Measurements from ENCODE around the gene B4GALT3. TPM values are rescaled to one million over a fixed set of nuclear protein-coding genes. Genes with fewer than 3 reads are reported as not detected.

Gene B4GALT3
- total RNA-seq, 3 donors from 2014 or later (not counting 1 experiment from before 2014, with no cell fraction given) = 58.4 to 62.2 (median 59.4) TPM

GRCh38 chr1:161182214-161182613 is 4.9 kb upstream of the B4GALT3 start:
- H3K4me3 Mint-ChIP-seq = peak overlapping the region; percentile 86
- no peaks in the 10 kb centered on the region for H3K9me3 Mint-ChIP-seq
- 50% methylated on average over 1 of the region's 1 CpG for WGBS (ENCODE audit: insufficient coverage)
- no peaks in the 10 kb centered on the region for H3K27me3 Mint-ChIP-seq (ENCODE audit: low read depth in 2 of 2)
- H3K36me3 ChIP-seq (ENCODE audit: control insufficient read depth, insufficient read depth, low read length) = no peaks in the 10 kb centered on the region
- ATAC-seq = peak; percentile 48 to 72 (median 49)
- H3K4me1 ChIP-seq (ENCODE audit: control insufficient read depth, insufficient read depth, low read length) = peaks cover 63% of the 10 kb centered on the region
- H3K4me3 ChIP-seq (ENCODE audit: low read length) = no peak overlapping the region
- H3K9me3 ChIP-seq (ENCODE audit: control insufficient read depth, insufficient read depth, low read length) = no peaks in the 10 kb centered on the region
- H3K27ac Mint-ChIP-seq = peak overlapping the region; percentile 95 to 97
- peak; percentile 42 to 75 for DNase-seq
- H3K27ac ChIP-seq (ENCODE audit: low read length) = peak overlapping the region; percentile 90
- no peaks in the 10 kb centered on the region for H3K27me3 ChIP-seq (ENCODE audit: control insufficient read depth, insufficient read depth, low read length)
- H3K36me3 Mint-ChIP-seq = no peaks in the 10 kb centered on the region
- intact Hi-C loops (cut with micrococcal nuclease) = no loop called here
- peaks cover 80 to 84% of the 10 kb centered on the region in 2 donors for H3K4me1 Mint-ChIP-seq
- TF ChIP-seq CTCF (IDR thresholded peaks at IDR 0.05) = no peak

- WGBS (ENCODE audit: insufficient coverage) = 84% methylated on average over 1 of the region's 1 CpG
- no peaks in the 10 kb centered on the region for H3K9me3 Mint-ChIP-seq
- Histone ChIP-seq H3K36me3 (ENCODE audit: control insufficient read depth, insufficient read depth, low read length) (peaks cover 3% of the 10 kb centered on the region), H3K27me3 (ENCODE audit: control insufficient read depth, insufficient read depth, low read length) (no peaks in the 10 kb centered on the region), H3K4me3 (ENCODE audit: low read length) (no peak overlapping the region), H3K27ac (ENCODE audit: low read length) (no peak overlapping the region), H3K9me3 (ENCODE audit: control insufficient read depth, insufficient read depth, low read length) (no peaks in the 10 kb centered on the region), H3K4me1 (ENCODE audit: control insufficient read depth, insufficient read depth, low read length) (peaks cover 60% of the 10 kb centered on the region)
- peak overlapping the region; percentile 95 to 97 for H3K27ac Mint-ChIP-seq
- TF ChIP-seq CTCF (IDR thresholded peaks at IDR 0.05) = peak; percentile 13
- intact Hi-C loops (cut with micrococcal nuclease) = no loop called here
- ATAC-seq (no peak), DNase-seq (peak in 1 of 2 donors; percentile 42)
- H3K4me3 Mint-ChIP-seq = peak overlapping the region; percentile 69
- H3K4me1 Mint-ChIP-seq = peaks cover 80 to 84% of the 10 kb centered on the region in 2 donors
- H3K36me3 Mint-ChIP-seq = no peaks in the 10 kb centered on the region
- no peaks in the 10 kb centered on the region for H3K27me3 Mint-ChIP-seq (ENCODE audit: low read depth in 2 of 2)
These were observed 3.3 kb upstream of the B4GALT3 start for GRCh38 chr1:161180639-161181038.

- ATAC-seq (no peak), DNase-seq (no peak)
- Mint-ChIP-seq H3K36me3 (peaks cover 2% of the 10 kb centered on the region), H3K4me1 (peaks cover 81 to 86% of the 10 kb centered on the region in 2 donors), H3K9me3 (no peaks in the 10 kb centered on the region), H3K4me3 (peak overlapping the region; percentile 31), H3K27ac (peak overlapping the region; percentile 95 to 97), H3K27me3 (ENCODE audit: low read depth in 2 of 2) (no peaks in the 10 kb centered on the region)
- Histone ChIP-seq H3K9me3 (ENCODE audit: control insufficient read depth, insufficient read depth, low read length) (no peaks in the 10 kb centered on the region), H3K36me3 (ENCODE audit: control insufficient read depth, insufficient read depth, low read length) (peaks cover 12% of the 10 kb centered on the region), H3K4me1 (ENCODE audit: control insufficient read depth, insufficient read depth, low read length) (peaks cover 56% of the 10 kb centered on the region), H3K4me3 (ENCODE audit: low read length) (no peak overlapping the region), H3K27ac (ENCODE audit: low read length) (no peak overlapping the region), H3K27me3 (ENCODE audit: control insufficient read depth, insufficient read depth, low read length) (no peaks in the 10 kb centered on the region)
- WGBS (ENCODE audit: insufficient coverage) = 99% methylated on average over 3 of the region's 3 CpGs
- intact Hi-C loops (cut with micrococcal nuclease) = no loop called here
- TF ChIP-seq CTCF (IDR thresholded peaks at IDR 0.05) = no peak
These were observed 2.4 kb upstream of the B4GALT3 start for GRCh38 chr1:161179698-161180097.

GRCh38 chr1:161177936-161178244 is 583 bp upstream of the B4GALT3 start:
- ATAC-seq (no peak), DNase-seq (no peak)
- Mint-ChIP-seq H3K4me3 (peak overlapping the region; percentile 99), H3K36me3 (peaks cover 15% of the 10 kb centered on the region), H3K9me3 (no peaks in the 10 kb centered on the region), H3K4me1 (peaks cover 74 to 81% of the 10 kb centered on the region in 2 donors), H3K27me3 (ENCODE audit: low read depth in 2 of 2) (no peaks in the 10 kb centered on the region), H3K27ac (peak overlapping the region; percentile 96 to 99)
- intact Hi-C loops (cut with micrococcal nuclease) = loop anchor here (1.0 kb wide), 1 partner anchor 12 kb away; the partner anchor contains the start of gene PPOX
- no peaks in the 10 kb centered on the region for H3K27me3 ChIP-seq (ENCODE audit: control insufficient read depth, insufficient read depth, low read length)
- H3K9me3 ChIP-seq (ENCODE audit: control insufficient read depth, insufficient read depth, low read length) = no peaks in the 10 kb centered on the region
- H3K4me3 ChIP-seq (ENCODE audit: low read length) = peak overlapping the region; percentile 96
- TF ChIP-seq CTCF (IDR thresholded peaks at IDR 0.05) = no peak
- H3K27ac ChIP-seq (ENCODE audit: low read length) = peak overlapping the region; percentile 89
- H3K4me1 ChIP-seq (ENCODE audit: control insufficient read depth, insufficient read depth, low read length) = peaks cover 41% of the 10 kb centered on the region
- 94% methylated on average over 9 of the region's 9 CpGs for WGBS (ENCODE audit: insufficient coverage)
- H3K36me3 ChIP-seq (ENCODE audit: control insufficient read depth, insufficient read depth, low read length) = peaks cover 27% of the 10 kb centered on the region
